ENCODE measurements around the gene DECR2.

GRCh38 chr16:457732-458400, 56.2 kb downstream of the DECR2 start:
- TF ChIP-seq POLR2AphosphoS5 (IDR thresholded peaks at IDR 0.05; ENCODE audit: insufficient read depth in 1 of 2, low read depth in 1 of 2) = no peak
- TF ChIP-seq CTCF (IDR thresholded peaks at IDR 0.05) = no peak
- TF ChIP-seq POLR2A (IDR thresholded peaks at IDR 0.05) = no peak

All from vagina (tissue), 2 donors.